HL-60 (cell line): ENCODE measurements around the gene SACM1L.

ENCODE experiments used
- DNase-seq, 2 experiments: peaks; one replicate each; pipeline ENCODE4 v3.0.0-alpha.2; 2010 to 2020; ENCODE audit warnings: low read depth in 1 of 2, low spot score in 1 of 2
- H3K27ac ChIP-seq: fragments of 250-450 bp; sonication (Bioruptor Pico); replicated peaks from 2 replicates; pipeline ENCODE4 v1.5.1; 2020; ENCODE audit warnings: mild to moderate bottlenecking, moderate library complexity
- H3K27me3 ChIP-seq: fragments of 250-450 bp; sonication (Bioruptor Pico); 2 replicates; pipeline ENCODE4 v1.5.1; 2021; ENCODE audit warnings: mild to moderate bottlenecking, moderate library complexity; ENCODE audit not compliant: insufficient read depth, poor library complexity, severe bottlenecking
- H3K4me3 ChIP-seq: replicated peaks from 2 replicates; pipeline ENCODE4 v1.5.1; 2011; ENCODE audit warnings: mild to moderate bottlenecking, control low read depth, low read length; ENCODE audit not compliant: insufficient read depth
- CTCF ChIP-seq: IDR thresholded peaks from one replicate; pipeline ENCODE4 v1.5.1; 2011; ENCODE audit warnings: low read length, control low read depth, inconsistent platforms; ENCODE audit not compliant: insufficient read depth
- GABPA ChIP-seq: IDR thresholded peaks from 2 replicates; pipeline ENCODE4 v1.6.1; 2012; ENCODE audit warnings: low read depth
- POLR2AphosphoS5 ChIP-seq: IDR thresholded peaks from 2 replicates; pipeline ENCODE4 v1.6.1; 2012; ENCODE audit warnings: low read depth
- REST ChIP-seq: IDR thresholded peaks from 2 replicates; pipeline ENCODE4 v1.6.1; 2012; ENCODE audit warnings: low read depth; ENCODE audit not compliant: insufficient replicate concordance
- SPI1 ChIP-seq: IDR thresholded peaks from 2 replicates; pipeline ENCODE4 v1.6.1; 2012; ENCODE audit warnings: low read depth, mild to moderate bottlenecking, borderline replicate concordance

SACM1L gene

GRCh38 chr3:45773072-45773471 lies 83.9 kb downstream of the SACM1L start:
- H3K27ac ChIP-seq = no peak overlapping the region
- H3K4me3 ChIP-seq = no peak overlapping the region
- H3K27me3 ChIP-seq = peaks cover 3% of the 10 kb centered on the region
- no peak for DNase-seq
- TF ChIP-seq SPI1 (no peak), CTCF (no peak), POLR2AphosphoS5 (no peak), REST (no peak), GABPA (no peak)

GRCh38 chr3:45773714-45774449 lies 84.7 kb downstream of the SACM1L start:
- no peak for DNase-seq
- TF ChIP-seq CTCF (no peak), GABPA (no peak), POLR2AphosphoS5 (no peak), REST (no peak), SPI1 (no peak)
- no peak overlapping the region for H3K27ac ChIP-seq
- peaks cover 5% of the 10 kb centered on the region for H3K27me3 ChIP-seq
- no peak overlapping the region for H3K4me3 ChIP-seq

GRCh38 chr3:45774581-45775521 lies 85.7 kb downstream of the SACM1L start:
- Histone ChIP-seq H3K27me3 (peaks cover 5% of the 10 kb centered on the region), H3K4me3 (no peak overlapping the region), H3K27ac (no peak overlapping the region)
- TF ChIP-seq GABPA = no peak
- no peak for TF ChIP-seq SPI1
- no peak for DNase-seq
